Activated gamma-delta T cell treated with Interleukin-2 at 50 U/mL for 16 hours (primary cell): ENCODE data around the gene EAF1.

ENCODE experiments used
- DNase-seq: peaks from one replicate; pipeline ENCODE4 v3.0.0-alpha.2; 2020

The EAF1 gene

DNA sequence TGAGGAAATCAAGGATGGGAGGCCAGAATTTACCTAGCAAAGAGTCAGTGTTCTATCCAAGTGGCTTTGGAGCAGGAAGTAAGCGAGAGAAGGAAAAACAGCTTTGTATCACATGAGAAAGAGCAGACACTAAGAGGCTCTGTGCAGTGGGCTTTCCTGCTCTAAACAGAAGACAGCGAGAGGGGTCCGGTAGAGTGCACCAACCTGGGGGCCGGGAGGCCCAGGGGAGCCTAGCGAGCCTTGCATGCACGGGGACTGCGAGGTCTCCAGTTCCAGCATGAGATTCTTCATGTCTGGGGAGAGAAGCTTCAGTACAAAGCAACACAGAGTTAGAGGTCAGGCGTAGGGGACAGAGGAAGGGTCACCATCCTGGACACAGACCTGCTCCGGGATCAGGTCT is 60.6 kb downstream of the EAF1 start:
- no peak for DNase-seq

DNA sequence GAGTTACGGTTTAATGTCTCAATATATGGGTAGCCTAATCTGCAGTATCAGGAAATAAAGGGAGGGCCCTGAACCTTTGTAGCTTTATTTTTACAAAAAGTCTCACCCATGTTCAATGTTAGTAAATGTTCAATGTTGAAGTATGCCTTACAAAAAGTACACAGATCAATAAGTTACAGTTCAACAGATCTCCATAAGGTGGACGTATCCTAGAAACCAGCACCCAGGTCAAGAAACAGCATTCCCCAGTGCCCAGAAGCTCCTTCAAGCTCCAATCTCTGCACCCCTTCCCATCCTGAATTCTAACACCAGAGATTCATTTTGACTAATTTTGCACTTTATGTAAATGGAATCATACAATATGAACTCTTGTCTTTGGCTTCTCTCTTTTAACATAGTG is 62.8 kb downstream of the EAF1 start:
- no peak for DNase-seq

- no peak for DNase-seq
Measured at GRCh38 chr3:15491143-15491542, 63.7 kb downstream of the EAF1 start.
